ENCODE results near the gene SLC25A23.

DNA sequence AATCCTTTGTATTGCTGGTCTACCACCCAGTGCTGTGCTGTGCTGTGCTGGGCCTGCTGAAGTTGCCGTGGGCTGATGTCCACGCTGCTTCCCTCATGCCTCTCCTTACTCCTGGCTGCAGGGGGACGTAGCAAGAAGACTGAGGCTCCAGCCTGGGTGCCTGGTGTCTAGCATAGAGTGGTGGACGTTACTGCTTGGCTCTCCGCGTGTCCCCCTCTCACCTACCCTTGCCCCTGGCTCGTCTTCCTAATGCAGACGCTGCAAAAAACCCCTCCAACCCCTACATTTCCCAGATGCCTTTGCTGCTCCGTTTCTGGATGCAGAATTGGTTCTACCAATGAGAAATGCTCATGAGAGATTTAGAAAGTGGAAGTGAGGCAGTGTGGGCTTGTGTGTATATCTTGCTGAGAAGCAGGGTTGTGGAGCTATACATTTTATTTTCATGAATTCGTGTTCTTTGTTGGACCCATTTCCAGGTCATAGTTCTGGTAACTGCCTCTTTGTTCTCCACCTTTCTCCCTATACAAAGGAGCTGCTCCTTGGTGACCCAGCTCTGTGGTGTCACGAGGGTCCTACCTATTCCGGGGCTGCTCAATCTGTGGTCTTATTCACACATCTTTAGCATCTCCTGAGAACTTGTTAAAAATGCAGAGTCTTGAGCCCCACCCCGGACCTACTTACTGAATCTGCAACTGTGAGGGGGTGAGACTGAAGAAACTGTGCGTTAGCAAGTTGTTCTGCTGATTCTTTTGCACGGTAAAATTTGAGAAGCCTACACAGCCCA lies 29.9 kb upstream of the SLC25A23 start:
- no peak for TF ChIP-seq EZH2 (IDR thresholded peaks at IDR 0.05; ENCODE audit: borderline replicate concordance, low read length)
- TF ChIP-seq, protein P1, sequence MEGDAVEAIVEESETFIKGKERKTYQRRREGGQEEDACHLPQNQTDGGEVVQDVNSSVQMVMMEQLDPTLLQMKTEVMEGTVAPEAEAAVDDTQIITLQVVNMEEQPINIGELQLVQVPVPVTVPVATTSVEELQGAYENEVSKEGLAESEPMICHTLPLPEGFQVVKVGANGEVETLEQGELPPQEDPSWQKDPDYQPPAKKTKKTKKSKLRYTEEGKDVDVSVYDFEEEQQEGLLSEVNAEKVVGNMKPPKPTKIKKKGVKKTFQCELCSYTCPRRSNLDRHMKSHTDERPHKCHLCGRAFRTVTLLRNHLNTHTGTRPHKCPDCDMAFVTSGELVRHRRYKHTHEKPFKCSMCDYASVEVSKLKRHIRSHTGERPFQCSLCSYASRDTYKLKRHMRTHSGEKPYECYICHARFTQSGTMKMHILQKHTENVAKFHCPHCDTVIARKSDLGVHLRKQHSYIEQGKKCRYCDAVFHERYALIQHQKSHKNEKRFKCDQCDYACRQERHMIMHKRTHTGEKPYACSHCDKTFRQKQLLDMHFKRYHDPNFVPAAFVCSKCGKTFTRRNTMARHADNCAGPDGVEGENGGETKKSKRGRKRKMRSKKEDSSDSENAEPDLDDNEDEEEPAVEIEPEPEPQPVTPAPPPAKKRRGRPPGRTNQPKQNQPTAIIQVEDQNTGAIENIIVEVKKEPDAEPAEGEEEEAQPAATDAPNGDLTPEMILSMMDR (IDR thresholded peaks at IDR 0.05; ENCODE audit: low read length) = no peak

Measured in OCI-LY1 (cell line).